HCT116 (cell line): Measurements from ENCODE around the gene SDHD. TPM values are rescaled to one million over a fixed set of nuclear protein-coding genes. Genes with fewer than 3 reads are reported as not detected.
A peak's percentile ranks its signal among the peaks of the same experiment; 100 is the strongest.

Source experiments
- ATAC-seq: fragments of 200-7000 bp; cut with Tn5 transposase; 2 replicates; pipeline ENCODE4 v1.9.1; 2020; ENCODE audit warnings: mild to moderate bottlenecking, moderate library complexity
- BruUV-seq: library from RNA; stranded (reverse); fragments of 400-500 nt; replicated peaks from 2 replicates; lab custom pipeline; 2021; lab: Mats Ljungman, UMichigan
- CTCF ChIA-PET: fragments of 300-600 bp; sonication (Branson Sonifier 250); formaldehyde crosslinking; loops from one replicate; lab custom pipeline; 2021; ENCODE audit warnings: antibody characterized with exemption; lab: Charles Lee
- POLR2A ChIA-PET: fragments of 300-600, 350-600 bp; sonication (Branson Sonifier 250); formaldehyde crosslinking; loops from one replicate; lab custom pipeline; 2021; ENCODE audit warnings: antibody characterized with exemption; lab: Charles Lee
- RAD21 ChIA-PET, 2 experiments: fragments of 300-600 bp; sonication (Branson Sonifier 250); formaldehyde crosslinking; loops; one replicate each; lab custom pipeline; 2023; ENCODE audit warnings: low total read pairs in 2 of 2; ENCODE audit not compliant: uncharacterized antibody in 2 of 2, unreplicated experiment in 2 of 2, low non-redundant PET in 1 of 2; lab: Charles Lee
- DNase-seq: peaks from one replicate; pipeline ENCODE4 v3.0.0-alpha.2; 2010; ENCODE audit warnings: low read depth, low spot score
- H2AFZ ChIP-seq: fragments of 200-600 bp; shearing (Covaris generic), sonication (generic); 2 replicates; pipeline ENCODE4 v1.6.1; 2017; ENCODE audit warnings: low read depth, mixed run types, mixed read lengths, antibody characterized with exemption, low read length; ENCODE audit not compliant: poor library complexity, severe bottlenecking
- H3K27ac ChIP-seq: 2 replicates; pipeline ENCODE4 v1.5.1; 2012; ENCODE audit warnings: low read depth, low read length
- H3K27me3 ChIP-seq: fragments of 200-600 bp; sonication (generic); 2 replicates; pipeline ENCODE4 v1.6.1; 2016; ENCODE audit warnings: mixed run types, low read length, mixed read lengths; ENCODE audit not compliant: insufficient read depth
- H3K36me3 ChIP-seq, 2 experiments: fragments of 200-500 bp in 1 of 2; fragments of 200-600 bp in 1 of 2; sonication (Bioruptor generic) in 1 of 2; sonication (generic) in 1 of 2; 2 replicates each; pipeline versions ENCODE4 v1.5.1 to v1.6.1; 2014 to 2016; ENCODE audit warnings: low read length in 2 of 2, inconsistent platforms in 1 of 2, mixed read lengths in 1 of 2, mixed run types in 1 of 2; ENCODE audit not compliant: insufficient read depth in 2 of 2, control insufficient read depth in 1 of 2
- H3K4me1 ChIP-seq, 2 experiments: fragments of 200-600 bp in 1 of 2; sonication (generic) in 1 of 2; 2 replicates each; pipeline versions ENCODE4 v1.5.1 to v1.6.1; 2012 to 2017; ENCODE audit warnings: low read length in 2 of 2, inconsistent platforms in 1 of 2, mild to moderate bottlenecking in 1 of 2, mixed read lengths in 1 of 2, mixed run types in 1 of 2, moderate library complexity in 1 of 2; ENCODE audit not compliant: insufficient read depth in 2 of 2, control insufficient read depth in 1 of 2
- H3K4me2 ChIP-seq: fragments of 200-600 bp; sonication (generic); 2 replicates; pipeline ENCODE4 v1.6.1; 2017; ENCODE audit warnings: mixed run types, low read length, mixed read lengths
- H3K4me3 ChIP-seq, 2 experiments: fragments of 200-600 bp in 1 of 2; sonication (generic) in 1 of 2; replicated peaks in 1 of 2; 2 replicates each; pipeline ENCODE4 v1.5.1; 2011 to 2016; ENCODE audit warnings: low read length in 2 of 2, control low read depth in 1 of 2, low read depth in 1 of 2, mild to moderate bottlenecking in 1 of 2, mixed read lengths in 1 of 2, mixed run types in 1 of 2
- H3K79me2 ChIP-seq: fragments of 200-600 bp; sonication (generic); 2 replicates; pipeline ENCODE4 v1.6.1; 2017; ENCODE audit warnings: mild to moderate bottlenecking, mixed run types, low read length, moderate library complexity, mixed read lengths; ENCODE audit not compliant: insufficient read depth
- H3K9ac ChIP-seq: fragments of 200-600 bp; sonication (generic); 2 replicates; pipeline ENCODE4 v1.6.1; 2016; ENCODE audit warnings: low read length, mixed read lengths
- H3K9me2 ChIP-seq: fragments of 200-600 bp; sonication (generic), shearing (Covaris generic); 2 replicates; pipeline ENCODE4 v1.6.1; 2017; ENCODE audit warnings: mixed run types, mild to moderate bottlenecking, moderate library complexity; ENCODE audit not compliant: insufficient read depth
- H3K9me3 ChIP-seq, 2 experiments: fragments of 200-500 bp in 1 of 2; fragments of 200-600 bp in 1 of 2; sonication (Bioruptor generic) in 1 of 2; sonication (generic) in 1 of 2; 2 replicates each; pipeline ENCODE4 v1.6.1; 2014 to 2017; ENCODE audit warnings: low read length in 2 of 2, mixed read lengths in 2 of 2, inconsistent platforms in 1 of 2, low read depth in 1 of 2, mild to moderate bottlenecking in 1 of 2, mixed run types in 1 of 2, moderate library complexity in 1 of 2; ENCODE audit not compliant: control insufficient read depth in 1 of 2, insufficient read depth in 1 of 2
- H4K20me1 ChIP-seq: fragments of 200-600 bp; sonication (generic), shearing (Covaris generic); 2 replicates; pipeline ENCODE4 v1.6.1; 2017; ENCODE audit warnings: mixed run types, mild to moderate bottlenecking, moderate library complexity; ENCODE audit not compliant: insufficient read depth
- FOSL1 ChIP-seq: IDR thresholded peaks from 2 replicates; pipeline ENCODE4 v1.6.1; 2012; ENCODE audit warnings: low read depth
- POLR2AphosphoS5 ChIP-seq: IDR thresholded peaks from 2 replicates; pipeline ENCODE4 v1.6.1; 2011; ENCODE audit warnings: mild to moderate bottlenecking, low read depth, low read length, moderate library complexity
- intact Hi-C: fragments of 100-400 bp; cut with micrococcal nuclease; formaldehyde crosslinking; loops from 2 replicates; pipeline ENCODE4 v1.10.0; 2022
- total RNA-seq: library from RNA; stranded (reverse); gene quantifications from one replicate; pipeline ENCODE4 v1.2.1, GENCODE V29; 2021; ENCODE audit not compliant: unreplicated experiment
- TF ChIP-seq, protein P1 (sequence below): IDR thresholded peaks from 2 replicates; pipeline ENCODE4 v1.6.1; 2012
- TF ChIP-seq, protein P2 (sequence below), 3 experiments: fragments of 200-600 bp in 1 of 3; sonication (generic) in 1 of 3; IDR thresholded peaks in 2 of 3; conservative IDR thresholded peaks in 1 of 3; 2 replicates each; pipeline ENCODE4 v1.5.1; 2012 to 2017; ENCODE audit warnings: low read depth in 2 of 3, low read length in 2 of 3, antibody characterized with exemption in 1 of 3, borderline replicate concordance in 1 of 3, control low read depth in 1 of 3, mild to moderate bottlenecking in 1 of 3, mixed read lengths in 1 of 3, mixed run types in 1 of 3, moderate library complexity in 1 of 3; ENCODE audit not compliant: insufficient read depth in 1 of 3
- TF ChIP-seq, protein P3 (sequence below): IDR thresholded peaks from 2 replicates; pipeline ENCODE4 v1.6.1; 2012

SDHD gene
- total RNA-seq, 1 experiment from 2014 or later = 129 TPM

DNA sequence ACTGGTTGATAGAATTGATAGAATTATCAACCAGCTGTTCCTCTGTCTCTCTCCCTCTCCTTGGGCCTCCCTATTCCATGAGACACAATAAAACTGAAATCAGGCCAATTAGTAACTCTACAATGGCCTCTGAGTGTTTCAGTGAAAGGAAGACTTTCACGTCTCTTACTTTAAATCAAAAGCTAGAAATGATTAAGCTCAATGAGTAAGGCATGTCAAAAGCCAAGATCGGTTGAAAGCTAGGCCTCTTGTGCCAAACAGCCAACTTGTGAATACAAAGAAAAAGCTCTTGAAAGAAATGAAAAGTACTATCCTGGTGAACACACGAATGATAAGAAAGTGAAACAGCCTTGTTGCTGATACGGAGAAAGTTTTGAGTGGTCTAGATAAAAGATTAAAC is 29.5 kb upstream of the SDHD start:
- DNase-seq = no peak
- POLR2A ChIA-PET = no interaction called here
- CTCF ChIA-PET = no interaction called here

DNA sequence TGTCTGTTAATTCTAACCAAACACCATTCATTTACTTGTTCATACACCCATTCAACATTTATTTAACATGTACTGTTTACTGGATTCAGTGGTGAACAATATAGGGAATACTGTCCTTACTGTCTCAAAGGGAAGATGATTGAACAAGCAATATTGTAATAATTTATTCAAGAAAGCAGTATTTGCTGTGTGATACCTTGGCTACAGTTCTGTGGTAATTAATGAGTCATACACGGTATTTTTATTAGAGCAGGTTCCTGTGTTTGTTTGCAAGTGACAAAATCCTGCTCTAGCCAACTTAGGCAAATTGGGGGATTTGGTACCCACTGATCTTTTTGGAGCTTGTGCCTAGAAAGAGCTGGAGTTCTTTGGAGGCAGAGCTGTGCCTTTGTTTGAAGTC is 28.6 kb upstream of the SDHD start:
- no peaks in the 10 kb centered on the region for H3K27me3 ChIP-seq
- no TSS peak for BruUV-seq

More for the DNA sequence above, 29.5 kb upstream of the SDHD start:
- no peak overlapping the region for H3K4me3 ChIP-seq
- peaks cover 30 to 36% of the 10 kb centered on the region in 2 experiments for H3K36me3 ChIP-seq
- no peaks in the 10 kb centered on the region for H3K27me3 ChIP-seq
- RAD21 ChIA-PET = no interaction called here
- H4K20me1 ChIP-seq = no peaks in the 10 kb centered on the region
- no peak overlapping the region for H2AFZ ChIP-seq
- BruUV-seq = TSS peak; percentile 29
- no peak overlapping the region for H3K9ac ChIP-seq
- no peaks in the 10 kb centered on the region; the same call in 1 of the 2 replicates for H3K79me2 ChIP-seq
- no peak for ATAC-seq
- no peaks in the 10 kb centered on the region for H3K9me3 ChIP-seq
- no peaks in the 10 kb centered on the region for H3K4me1 ChIP-seq
- no peaks in the 10 kb centered on the region for H3K9me2 ChIP-seq
- no peak overlapping the region for H3K4me2 ChIP-seq
- no peak overlapping the region for H3K27ac ChIP-seq
- intact Hi-C loops = no loop called here
- TF ChIP-seq FOSL1 (no peak), POLR2AphosphoS5 (no peak)

More for the DNA sequence above, 28.6 kb upstream of the SDHD start:
- H3K4me3 ChIP-seq = no peak overlapping the region
- no peak overlapping the region for H2AFZ ChIP-seq
- TF ChIP-seq, protein P1, sequence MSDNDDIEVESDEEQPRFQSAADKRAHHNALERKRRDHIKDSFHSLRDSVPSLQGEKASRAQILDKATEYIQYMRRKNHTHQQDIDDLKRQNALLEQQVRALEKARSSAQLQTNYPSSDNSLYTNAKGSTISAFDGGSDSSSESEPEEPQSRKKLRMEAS = no peak
- TF ChIP-seq, protein P2, sequence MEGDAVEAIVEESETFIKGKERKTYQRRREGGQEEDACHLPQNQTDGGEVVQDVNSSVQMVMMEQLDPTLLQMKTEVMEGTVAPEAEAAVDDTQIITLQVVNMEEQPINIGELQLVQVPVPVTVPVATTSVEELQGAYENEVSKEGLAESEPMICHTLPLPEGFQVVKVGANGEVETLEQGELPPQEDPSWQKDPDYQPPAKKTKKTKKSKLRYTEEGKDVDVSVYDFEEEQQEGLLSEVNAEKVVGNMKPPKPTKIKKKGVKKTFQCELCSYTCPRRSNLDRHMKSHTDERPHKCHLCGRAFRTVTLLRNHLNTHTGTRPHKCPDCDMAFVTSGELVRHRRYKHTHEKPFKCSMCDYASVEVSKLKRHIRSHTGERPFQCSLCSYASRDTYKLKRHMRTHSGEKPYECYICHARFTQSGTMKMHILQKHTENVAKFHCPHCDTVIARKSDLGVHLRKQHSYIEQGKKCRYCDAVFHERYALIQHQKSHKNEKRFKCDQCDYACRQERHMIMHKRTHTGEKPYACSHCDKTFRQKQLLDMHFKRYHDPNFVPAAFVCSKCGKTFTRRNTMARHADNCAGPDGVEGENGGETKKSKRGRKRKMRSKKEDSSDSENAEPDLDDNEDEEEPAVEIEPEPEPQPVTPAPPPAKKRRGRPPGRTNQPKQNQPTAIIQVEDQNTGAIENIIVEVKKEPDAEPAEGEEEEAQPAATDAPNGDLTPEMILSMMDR (IDR thresholded peaks at IDR 0.05 in 2 of 3, conservative IDR thresholded peaks at IDR 0.05 in 1 of 3; ENCODE audit: borderline replicate concordance in 1 of 3, insufficient read depth in 1 of 3, low read depth in 2 of 3, low read length in 2 of 3) = no peak
- TF ChIP-seq, protein P3, sequence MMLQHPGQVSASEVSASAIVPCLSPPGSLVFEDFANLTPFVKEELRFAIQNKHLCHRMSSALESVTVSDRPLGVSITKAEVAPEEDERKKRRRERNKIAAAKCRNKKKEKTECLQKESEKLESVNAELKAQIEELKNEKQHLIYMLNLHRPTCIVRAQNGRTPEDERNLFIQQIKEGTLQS = no peak
- ChIA-PET POLR2A (interaction anchor here (0.7 kb wide), 1 partner anchor 221 kb away, joined by 3 read pairs; no protein-coding TSS in a partner anchor), CTCF (no interaction called here), RAD21 (no interaction called here)
- H3K36me3 ChIP-seq = peaks cover 30 to 36% of the 10 kb centered on the region in 2 experiments
- intact Hi-C loops = no loop called here
- ATAC-seq (no peak), DNase-seq (no peak)
- H3K9me3 ChIP-seq = no peaks in the 10 kb centered on the region
- no peak overlapping the region for H3K27ac ChIP-seq
- no peaks in the 10 kb centered on the region for H4K20me1 ChIP-seq
- no peaks in the 10 kb centered on the region for H3K79me2 ChIP-seq
- no peak overlapping the region for H3K4me2 ChIP-seq
- no peak overlapping the region for H3K9ac ChIP-seq
- no peaks in the 10 kb centered on the region for H3K9me2 ChIP-seq
- no peaks in the 10 kb centered on the region for H3K4me1 ChIP-seq
